ENCODE results near the gene LDHD. TPM values are rescaled to one million over a fixed set of nuclear protein-coding genes. Genes with fewer than 3 reads are reported as not detected.

LDHD gene
- total and polyA plus RNA-seq, 10 of the 15 experiments (the other 5 are each of a cell fraction or from before 2014, with no cell fraction given), result 0.10 to 0.12 TPM; not detected in 8

- Histone ChIP-seq H3K4me1 (ENCODE audit: control insufficient read depth, insufficient read depth, low read length) (peaks cover 14% of the 10 kb centered on the region), H3K4me3 (no peak overlapping the region), H3K9ac (ENCODE audit: control insufficient read depth, insufficient read depth, low read length) (no peak overlapping the region), H4K20me1 (ENCODE audit: control insufficient read depth, insufficient read depth) (no peaks in the 10 kb centered on the region), H3K79me2 (ENCODE audit: control insufficient read depth, insufficient read depth, low read length) (no peaks in the 10 kb centered on the region; the same call in none of the 2 replicates), H2AFZ (ENCODE audit: control insufficient read depth, low read depth, low read length) (no peak overlapping the region), H3K9me3 (replicated peaks; ENCODE audit: control insufficient read depth, insufficient read depth, low read length) (no peaks in the 10 kb centered on the region), H3K4me2 (ENCODE audit: control insufficient read depth, insufficient read depth) (no peak overlapping the region), H3K36me3 (ENCODE audit: control insufficient read depth in 2 of 2, insufficient read depth in 2 of 2, low read length in 1 of 2) (no peaks in the 10 kb centered on the region), H3K27ac (ENCODE audit: control insufficient read depth, insufficient read depth) (no peak overlapping the region), H3K27me3 (replicated peaks in 1 of 2; ENCODE audit: control insufficient read depth in 2 of 2, insufficient read depth in 2 of 2, low read length in 1 of 2) (no peaks in the 10 kb centered on the region)
- no peak for TF ChIP-seq PRDM15 (CRISPR knock-in tag; IDR thresholded peaks at IDR 0.05)
- no peak for TF ChIP-seq USF2 (IDR thresholded peaks at IDR 0.05; ENCODE audit: borderline replicate concordance, low read depth, low read length)
- no peak for TF ChIP-seq ZBED1 (IDR thresholded peaks at IDR 0.05; ENCODE audit: borderline replicate concordance)
- TF ChIP-seq TCF12 (IDR thresholded peaks at IDR 0.05; ENCODE audit: low read depth, low read length), result no peak
- no peak for TF ChIP-seq ZNF207 (IDR thresholded peaks at IDR 0.05; ENCODE audit: borderline replicate concordance)
- no peak for TF ChIP-seq NFIC (IDR thresholded peaks at IDR 0.05; ENCODE audit: low read depth, low read length)
- TF ChIP-seq NFYA (IDR thresholded peaks at IDR 0.05; ENCODE audit: borderline replicate concordance, low read depth, low read length), result no peak
- DNase-seq (ENCODE audit: low read depth, low spot score) (no peak), FAIRE-seq (no peak), ATAC-seq (no peak)
- RAD21 ChIA-PET (ENCODE audit: unreplicated experiment), result interaction anchor here (1.1 kb wide), 1 partner anchor 35 kb away, joined by 3 read pairs; no protein-coding TSS in a partner anchor
- intact Hi-C loops (cut with micrococcal nuclease; ENCODE audit: unreplicated experiment) (no loop called here), in situ Hi-C loops (cut with MboI) (no loop called here)
- BruUV-seq (replicated peaks), result no TSS peak
- 60% methylated on average over 7 of the region's 7 CpGs for WGBS (ENCODE audit: insufficient coverage, insufficient replicate concordance, low lambda C conversion rate, missing lambda C conversion rate)
- POLR2A ChIA-PET, result no interaction called here
- CTCF ChIA-PET, result interaction anchor here (1.0 to 1.4 kb wide), 2 partner anchors 23 to 46 kb away, joined by 3 read pairs; no protein-coding TSS in a partner anchor
- SMC1A ChIA-PET (ENCODE audit: uncharacterized antibody, unreplicated experiment), result no interaction called here
These were observed 50.9 kb downstream of the LDHD start for GRCh38 chr16:75065521-75066149.
